HG03575 (cell line): ENCODE data around the gene PDE6B.
"Not testable (repeated sequence)": the region's sequence is repeated elsewhere in the genome, so short reads cannot be mapped to it uniquely, and the experiment has no call there.

Experiments
- ATAC-seq: cut with Tn5 transposase; IDR thresholded peaks from one replicate; pipeline ENCODE4 v1.9.1; 2021; ENCODE audit not compliant: unreplicated experiment, insufficient number of reproducible peaks, low FRiP score; ENCODE audit errors: extremely low read depth

PDE6B gene

DNA sequence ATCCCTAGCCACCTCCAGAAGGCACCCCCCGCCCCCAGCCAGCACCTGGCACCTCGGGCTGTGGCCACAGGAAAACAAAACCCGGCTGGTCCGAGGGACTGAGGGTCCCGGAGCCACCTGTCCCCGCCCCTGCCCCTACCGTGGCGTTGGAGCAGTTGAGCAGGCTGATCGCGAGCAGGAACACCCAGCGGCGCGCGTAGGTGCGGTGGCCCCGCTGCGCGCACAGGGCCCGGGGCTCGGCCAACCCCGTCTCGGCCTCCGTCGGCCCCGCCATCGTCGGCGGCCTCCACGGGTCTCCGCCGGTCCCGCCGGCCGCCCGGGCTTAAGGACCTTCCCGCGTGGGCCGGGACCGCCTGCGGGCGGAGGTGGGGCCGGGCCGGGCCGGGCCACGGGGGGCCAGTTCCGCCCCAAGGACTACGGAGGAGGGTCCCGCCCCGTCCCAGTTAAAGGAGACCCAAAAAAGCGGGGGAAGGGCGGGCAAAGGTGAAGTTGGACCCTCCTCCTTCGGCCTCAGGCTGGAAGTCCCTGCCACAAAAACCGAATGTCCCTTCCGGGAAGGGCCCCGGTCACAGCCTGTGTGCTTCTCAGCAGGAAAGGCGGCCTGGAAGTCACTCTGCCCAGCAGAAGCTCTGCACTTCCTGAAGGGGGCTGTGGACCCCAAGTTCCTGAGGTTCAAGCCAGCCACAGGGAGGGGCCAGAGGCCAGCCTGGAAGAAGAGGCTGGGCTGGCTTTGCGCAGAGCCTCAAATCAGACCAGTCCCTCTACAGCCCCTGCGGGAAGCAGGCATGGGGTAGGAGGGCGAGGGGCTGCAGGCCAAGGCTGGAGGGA is 63.7 kb downstream of the PDE6B start, which contains the start of gene SLC49A3:
TSS of gene SLC49A3 (minus strand) at position 298 of the 828 bp plus-strand sequence. CDS start at position 274, 24 bp downstream.
- ATAC-seq = no peak

DNA sequence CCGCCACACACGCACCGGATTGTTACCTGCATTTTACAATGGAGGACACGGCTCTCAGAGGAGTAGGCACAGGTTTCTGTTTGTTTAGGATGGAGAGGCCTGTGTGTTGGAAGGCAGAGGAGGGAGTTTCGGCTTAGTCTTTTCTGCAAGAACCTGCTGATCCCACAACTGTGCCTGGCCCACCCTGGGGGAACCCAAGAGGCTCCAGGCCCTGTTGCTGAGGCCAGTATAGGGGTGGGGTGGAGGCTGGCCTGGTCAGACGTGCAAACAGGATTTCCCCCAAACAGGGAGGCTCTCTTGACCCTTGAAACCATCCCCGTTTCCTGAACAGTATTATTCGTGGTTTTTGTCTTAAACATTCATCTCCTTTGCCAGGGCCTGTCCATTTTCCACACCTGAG is 64.3 kb downstream of the PDE6B start:
- ATAC-seq = no peak

DNA sequence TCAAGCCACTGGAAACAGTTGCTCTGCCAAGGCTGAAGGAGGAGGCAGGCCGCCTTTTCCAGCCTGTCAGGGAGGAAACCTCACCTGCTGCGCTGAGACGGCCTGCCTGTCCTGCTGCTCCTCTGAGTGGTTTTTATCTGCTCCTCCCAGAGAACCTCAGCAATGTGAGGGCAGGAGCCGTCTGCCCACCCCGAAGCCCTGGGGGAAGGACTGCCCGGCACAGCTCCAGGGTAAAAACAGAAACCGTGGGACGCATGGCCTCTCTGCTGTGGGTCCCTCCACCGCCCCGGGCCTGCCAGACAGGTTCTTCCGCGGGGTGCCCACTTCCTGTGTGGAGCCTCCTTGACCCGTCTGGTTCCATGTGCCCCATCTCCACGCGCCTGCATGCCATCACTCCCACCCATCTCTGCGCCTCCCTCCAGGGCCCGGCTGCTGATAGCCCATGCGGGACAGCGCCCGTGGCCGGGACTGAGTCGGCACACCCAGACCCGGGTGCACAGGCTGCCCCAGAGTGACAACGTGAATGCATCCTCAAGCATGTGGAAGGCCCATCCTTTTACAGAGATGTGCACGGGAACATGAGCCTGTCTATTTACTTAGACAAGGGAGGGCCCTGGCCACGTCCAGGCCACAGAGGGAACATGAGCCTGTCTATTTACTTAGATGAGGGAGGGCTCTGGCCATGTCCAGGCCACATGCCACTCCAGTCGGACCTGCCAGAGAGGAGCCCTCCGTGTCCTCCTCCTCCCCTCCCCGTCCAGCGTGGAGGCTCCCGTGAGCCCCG is 67.6 kb downstream of the PDE6B start:
- no peak for ATAC-seq

DNA sequence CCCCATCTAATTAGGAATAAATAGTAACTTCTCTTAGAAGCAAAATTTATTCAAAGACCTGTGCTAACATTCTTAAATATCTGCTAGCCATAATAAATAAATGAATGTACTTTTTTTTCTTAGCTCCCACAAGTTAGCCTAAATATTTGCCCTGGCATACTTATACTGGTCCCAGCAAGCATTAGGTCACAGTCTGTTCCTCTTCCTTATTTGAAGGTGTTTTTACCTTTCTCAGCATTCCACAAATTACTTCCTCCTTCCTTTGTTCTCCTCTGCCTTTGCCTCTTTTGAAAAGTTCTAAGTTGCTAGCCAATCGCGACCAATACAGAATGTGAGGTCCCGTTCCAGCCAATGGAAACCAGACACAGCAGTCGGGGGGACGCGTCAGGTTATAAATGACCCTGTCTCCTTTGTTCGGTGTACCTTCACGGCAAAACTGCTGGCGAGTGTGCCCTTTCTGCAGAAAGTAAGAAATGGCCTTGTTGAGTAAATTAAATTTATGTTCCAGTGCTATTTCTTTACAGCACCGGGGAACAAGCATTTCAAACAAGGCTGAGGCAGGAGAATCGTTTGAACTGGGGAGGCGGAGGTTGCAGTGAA is 69.1 kb downstream of the PDE6B start:
- not testable (repeated sequence) for ATAC-seq

DNA sequence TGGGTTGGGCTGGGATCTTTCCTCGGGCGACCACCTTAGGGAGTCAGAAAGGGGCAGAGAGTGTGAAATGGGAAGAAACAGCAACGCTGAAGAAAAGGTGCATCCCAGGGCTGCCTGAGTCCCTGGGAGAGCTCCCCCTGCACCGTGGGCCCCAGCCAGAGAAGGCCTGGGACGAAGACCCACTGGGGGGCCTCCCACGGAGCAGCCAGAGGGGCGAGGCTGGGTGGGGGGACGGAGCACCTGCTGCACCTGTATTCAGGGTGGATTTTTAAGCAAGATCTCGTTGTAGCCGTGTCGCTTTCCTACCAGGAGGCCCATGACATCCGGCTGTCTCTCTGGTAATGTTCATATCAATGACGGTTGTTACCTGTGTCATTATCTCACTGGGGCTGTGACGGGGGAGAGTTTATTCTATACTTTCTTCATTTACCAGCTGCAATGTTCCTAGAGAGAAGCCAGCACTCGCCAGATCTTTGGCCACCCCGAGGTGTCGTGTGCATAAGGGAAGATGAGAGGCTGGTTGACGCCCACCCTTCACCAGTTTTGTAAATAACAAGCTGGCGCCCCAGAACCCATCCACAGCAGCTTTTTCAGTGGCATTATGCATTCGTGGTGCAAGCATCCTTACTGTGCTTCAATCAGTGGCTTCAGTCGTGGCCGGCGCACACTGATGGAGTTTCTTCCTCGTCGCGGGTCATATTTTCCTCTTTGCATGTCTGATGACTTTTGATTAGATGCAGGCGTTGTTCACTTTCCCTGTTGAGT is 74.6 kb downstream of the PDE6B start:
- ATAC-seq = no peak

DNA sequence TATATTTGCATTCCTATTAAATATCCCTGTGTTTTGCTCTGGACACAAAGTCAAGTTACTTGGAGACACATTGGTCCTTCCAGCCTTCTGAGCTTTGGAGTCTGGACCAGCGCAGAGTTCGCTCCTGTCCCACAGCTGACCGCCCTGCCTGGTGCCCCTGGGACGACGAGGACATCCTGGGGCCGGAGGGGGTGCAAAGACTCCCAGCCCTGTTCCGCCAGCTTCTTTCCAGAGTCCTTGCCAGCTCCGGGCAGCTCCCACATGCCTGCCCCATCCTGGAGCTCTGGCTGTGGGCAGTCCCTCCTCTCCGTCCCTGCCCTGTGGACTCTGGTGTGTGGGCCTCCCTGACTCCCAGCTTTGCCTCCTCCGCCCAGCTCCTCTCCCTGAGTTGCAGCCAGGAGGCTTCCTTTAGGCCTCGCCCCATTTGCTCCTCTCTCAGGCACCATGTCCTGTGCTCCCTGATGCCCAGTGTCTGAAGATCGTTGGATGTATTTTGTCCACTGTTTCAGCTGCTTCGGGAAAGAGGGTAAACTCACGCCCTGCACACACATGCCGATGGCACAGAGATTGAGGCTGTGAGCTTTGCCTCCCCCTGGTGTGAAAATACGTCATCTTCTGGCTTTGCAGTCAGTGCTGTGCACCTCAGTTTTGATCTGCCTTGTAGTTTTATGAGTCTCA is 75.4 kb downstream of the PDE6B start:
- no peak for ATAC-seq

DNA sequence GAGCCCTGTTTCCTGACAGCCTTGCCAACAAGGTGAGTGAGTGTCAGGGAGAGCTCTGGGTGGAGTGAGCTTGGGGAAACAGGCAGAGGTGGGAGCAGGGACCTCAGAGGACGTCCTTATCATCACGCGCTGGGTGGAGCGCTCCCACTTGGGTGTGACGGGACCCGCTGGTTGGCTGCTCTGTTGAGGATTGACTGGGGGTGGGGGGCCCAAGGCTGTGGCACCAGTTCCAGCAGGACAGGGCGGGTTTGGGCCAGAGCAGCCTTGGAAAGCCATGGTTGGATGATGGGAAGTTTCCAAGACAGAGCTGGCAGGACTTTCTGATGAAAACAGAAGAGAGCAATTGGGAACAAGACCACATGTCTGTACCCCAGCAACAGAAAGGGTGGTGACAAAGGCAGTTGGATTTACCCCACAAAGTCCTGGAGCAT is 77.3 kb downstream of the PDE6B start:
- no peak for ATAC-seq

DNA sequence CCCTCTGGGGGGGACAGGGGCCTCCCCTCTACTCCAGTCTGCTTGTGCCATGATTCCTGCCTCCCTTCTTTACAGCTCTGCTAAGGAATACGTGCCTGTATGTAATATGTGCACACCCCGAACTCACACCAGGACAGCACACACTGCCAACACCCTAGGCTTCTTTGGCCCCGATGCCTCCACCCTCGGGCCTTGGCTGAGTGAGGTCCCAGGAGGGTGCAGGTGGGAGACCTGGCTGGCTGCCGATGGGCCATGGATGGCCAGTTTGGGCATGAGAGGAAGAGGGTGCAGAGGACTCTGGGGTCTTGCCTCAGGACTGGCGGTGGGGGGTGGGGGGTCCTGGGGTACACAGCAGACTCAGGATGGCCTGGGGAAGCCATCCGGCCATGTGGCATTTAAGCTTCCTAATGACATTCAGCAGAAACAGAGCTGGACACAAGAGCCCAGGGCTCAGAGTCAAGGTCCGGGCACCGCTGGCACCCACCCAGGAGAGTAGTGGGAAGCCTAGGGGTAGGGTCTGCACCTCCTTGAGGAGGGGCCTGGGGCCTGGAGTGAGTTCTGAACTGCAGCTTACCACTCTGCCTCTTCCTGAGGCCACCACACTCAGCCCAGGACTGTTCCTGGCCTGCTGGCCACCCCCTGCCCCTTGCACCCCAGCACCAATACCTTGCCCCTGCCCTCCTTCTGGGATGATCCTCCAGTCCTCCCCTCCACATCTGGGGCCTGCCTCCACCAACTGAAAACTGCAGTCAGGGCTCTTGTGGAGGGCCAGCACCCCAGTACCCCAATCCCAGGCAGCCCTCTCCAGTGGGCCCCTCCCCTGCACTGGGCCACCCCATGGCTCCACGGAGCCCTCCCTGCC is 78.2 kb downstream of the PDE6B start:
- ATAC-seq = no peak

DNA sequence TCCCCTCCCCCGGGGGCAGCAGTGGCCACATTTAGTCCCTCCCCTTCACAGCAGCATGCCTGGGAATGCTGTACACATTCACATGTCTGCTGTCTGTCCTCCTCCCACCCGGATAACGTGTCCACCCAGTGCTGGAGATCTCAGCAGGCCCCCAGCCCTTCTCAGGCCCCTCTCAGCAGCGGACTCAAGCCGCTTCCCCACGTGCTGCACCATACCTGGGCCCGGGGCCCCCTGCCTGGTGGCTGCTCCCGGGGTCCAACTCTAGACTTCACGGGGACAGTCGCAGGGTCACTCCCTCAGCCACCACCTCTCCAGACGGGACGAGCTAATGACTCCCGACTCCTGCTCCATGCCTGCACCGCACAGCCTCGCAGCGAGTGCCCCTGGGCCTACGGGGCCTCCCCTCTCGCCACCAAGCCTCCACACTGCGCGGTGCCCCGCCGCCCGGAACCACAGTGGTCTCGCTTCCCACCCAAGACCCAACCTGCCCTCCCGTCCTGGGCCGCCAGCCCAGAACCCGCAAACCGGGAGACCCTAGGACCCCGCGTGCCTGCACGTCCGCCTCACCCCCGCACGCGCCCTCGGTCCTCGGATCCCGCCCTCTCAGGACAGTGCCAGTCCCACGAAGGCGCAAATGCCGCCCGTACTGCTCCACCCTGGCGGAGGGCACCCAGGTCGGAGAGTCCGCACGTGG is 79.0 kb downstream of the PDE6B start:
- ATAC-seq = no peak

DNA sequence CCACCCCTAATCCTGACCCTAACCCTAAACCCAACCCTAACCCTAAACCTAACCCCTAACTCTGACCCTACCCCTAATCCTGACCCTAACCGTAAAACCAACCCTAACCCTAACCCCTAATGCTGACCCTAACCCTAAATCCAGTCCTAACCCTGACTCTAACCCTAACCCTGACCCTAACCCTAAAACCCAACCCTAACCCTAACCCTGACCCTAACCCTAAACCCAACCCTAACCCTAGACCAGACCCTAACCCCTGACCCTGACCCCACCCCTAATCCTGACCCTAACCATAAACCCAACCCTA is 79.6 kb downstream of the PDE6B start:
- no peak for ATAC-seq

DNA sequence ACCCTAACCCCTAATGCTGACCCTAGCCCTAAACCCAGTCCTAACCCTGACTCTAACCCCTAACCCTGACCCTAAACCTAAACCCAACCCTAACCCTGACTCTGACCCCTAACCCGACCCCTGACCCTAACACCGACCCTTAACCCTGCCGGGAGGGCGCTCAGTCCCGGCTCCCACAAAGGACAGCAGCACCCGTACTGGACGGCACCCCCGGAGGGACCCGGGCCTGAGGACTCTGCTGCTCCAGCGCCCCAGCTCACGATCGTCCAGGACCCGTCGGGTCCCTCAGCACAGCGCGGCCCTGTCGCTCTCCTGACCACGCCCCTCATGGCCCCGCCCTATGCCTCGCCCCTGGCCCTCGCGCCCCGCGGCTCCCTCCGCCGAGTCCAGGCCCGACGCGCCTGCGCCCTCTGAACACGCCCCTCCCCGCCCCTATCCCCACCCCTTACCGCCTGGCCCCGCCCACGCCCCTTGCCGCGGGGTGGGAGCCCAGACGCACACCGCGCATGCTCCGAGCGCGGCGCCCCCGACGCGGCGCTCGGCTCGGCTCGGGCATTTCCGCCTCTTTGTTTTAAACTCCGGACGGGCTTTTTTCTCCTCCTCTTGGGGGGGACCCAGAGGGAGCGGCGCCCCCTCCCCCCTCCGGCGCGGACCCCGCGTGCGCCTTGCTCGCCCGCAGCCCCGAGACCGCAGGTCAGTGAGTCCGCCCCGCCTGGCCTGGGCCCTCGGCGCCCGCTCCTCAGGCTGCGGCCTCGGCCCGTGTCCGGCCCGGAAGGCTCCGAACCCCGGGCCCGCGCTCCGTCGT is 80.1 kb downstream of the PDE6B start, which contains the start of gene PCGF3:
TSS of gene PCGF3 (plus strand) at position 555 of the 805 bp plus-strand sequence. CDS start 27,849 bp downstream, outside the sequence.
- ATAC-seq = peak; percentile 58

DNA sequence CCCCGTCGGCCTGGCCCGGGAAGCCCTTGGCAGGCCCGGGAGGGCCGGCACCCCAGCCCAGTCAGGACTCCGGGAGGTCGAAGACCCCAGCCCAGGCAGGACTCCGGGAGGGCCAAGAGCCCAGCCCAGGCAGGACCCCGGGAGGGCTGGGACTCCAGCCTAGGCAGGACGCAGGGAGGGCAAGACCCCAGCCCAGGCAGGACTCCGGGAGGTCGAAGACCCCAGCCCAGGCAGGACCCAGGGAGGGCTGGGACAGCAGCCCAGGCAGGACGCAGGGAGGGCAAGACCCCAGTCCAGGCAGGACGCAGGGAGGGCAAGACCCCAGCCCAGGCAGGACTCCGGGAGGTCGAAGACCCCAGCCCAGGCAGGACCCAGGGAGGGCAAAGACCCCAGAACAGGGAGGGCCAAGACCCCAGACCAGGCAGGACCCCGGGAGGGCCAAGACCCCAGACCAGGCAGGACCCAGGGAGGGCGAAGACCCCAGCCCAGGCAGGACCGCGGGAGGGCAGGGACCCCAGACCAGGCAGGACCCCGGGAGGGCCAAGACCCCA is 80.8 kb downstream of the PDE6B start:
- not testable (repeated sequence) for ATAC-seq

DNA sequence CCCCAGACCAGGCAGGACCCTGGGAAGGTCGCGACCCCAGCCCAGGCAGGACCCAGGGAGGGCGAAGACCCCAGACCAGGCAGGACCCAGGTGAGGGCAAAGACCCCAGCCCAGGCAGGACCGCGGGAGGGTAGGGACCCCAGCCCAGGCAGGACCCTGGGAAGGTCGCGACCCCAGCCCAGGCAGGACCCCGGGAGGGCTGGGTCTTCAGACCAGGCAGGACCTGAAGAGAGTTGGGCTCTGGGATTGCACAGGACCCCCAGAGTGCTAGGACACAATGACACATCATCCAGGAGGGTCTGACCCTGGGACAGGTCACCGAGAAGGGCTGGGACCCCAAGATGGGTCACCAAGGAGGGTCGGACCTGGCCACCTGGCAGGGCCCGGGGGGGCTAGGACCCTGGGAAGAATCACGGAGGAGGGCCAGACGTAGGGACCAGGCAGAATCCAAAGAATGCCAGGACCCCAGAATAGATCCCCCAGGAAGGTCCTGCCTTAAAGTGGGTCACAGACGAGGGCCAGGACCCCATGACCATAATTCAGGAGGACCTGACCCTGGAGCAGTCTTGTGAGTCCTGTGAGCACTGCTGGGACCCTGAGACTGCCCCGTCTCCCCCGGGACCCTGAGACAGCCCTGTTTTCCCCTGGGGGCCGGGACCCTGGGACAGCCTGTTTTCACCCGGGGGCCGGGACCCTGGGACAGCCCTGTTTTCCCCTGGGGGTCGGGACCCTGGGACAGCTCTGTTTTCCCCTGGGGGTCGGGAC is 81.6 kb downstream of the PDE6B start:
- ATAC-seq = no peak

DNA sequence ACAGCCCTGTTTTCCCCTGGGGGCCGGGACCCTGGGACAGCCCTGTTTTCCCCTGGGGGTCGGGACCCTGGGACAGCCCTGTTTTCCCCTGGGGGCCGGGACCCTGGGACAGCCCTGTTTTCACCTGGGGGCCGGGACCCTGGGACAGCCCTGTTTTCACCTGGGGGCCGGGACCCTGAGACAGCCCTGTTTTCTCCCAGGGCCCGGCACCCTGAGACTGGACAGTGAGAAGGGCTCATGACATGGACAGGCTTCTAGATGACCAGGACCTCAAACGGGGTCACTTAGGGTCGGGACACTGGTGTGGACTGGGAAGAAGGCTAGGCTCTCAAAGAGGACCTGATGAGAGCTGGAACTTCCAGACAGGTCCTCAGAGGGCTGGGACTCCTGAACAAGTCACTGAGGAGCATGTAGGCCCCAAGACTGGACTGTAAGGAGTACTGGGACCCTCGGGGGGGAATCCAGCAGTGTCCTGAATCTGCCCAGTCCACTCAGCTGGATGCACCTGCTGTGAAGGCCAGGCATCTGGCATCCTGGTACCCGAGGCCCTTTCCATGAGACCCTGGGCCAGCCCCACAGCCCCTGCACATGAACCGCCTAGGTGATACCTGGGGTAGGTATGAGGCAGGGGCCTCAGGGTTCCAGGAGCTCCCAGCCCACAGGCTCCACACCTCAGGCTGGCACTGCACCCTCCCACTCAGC is 82.7 kb downstream of the PDE6B start:
- ATAC-seq = no peak

DNA sequence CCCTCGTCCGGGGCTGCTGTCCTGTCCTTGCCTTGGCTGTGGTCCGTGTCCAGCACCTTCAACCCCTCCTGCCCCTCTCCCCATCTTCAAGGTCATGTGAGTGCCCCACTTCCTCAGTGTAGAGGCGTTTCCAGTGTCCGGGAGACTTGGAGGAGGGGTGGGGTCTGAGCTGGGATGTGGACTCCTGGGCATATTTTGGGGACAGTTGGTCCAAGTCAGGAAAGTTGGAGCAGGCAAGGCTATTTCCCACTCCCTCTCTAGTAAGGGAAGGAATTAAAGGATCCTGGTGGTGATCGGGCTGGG is 83.2 kb downstream of the PDE6B start:
- no peak for ATAC-seq
